ENCODE measurements around the gene ORM1. TPM values are rescaled to one million over a fixed set of nuclear protein-coding genes. Genes with fewer than 3 reads are reported as not detected.

ORM1 gene
- total and polyA plus RNA-seq, 9 donors: 0.30 to 11.9 (median 2.1) TPM; not detected in 4

DNA sequence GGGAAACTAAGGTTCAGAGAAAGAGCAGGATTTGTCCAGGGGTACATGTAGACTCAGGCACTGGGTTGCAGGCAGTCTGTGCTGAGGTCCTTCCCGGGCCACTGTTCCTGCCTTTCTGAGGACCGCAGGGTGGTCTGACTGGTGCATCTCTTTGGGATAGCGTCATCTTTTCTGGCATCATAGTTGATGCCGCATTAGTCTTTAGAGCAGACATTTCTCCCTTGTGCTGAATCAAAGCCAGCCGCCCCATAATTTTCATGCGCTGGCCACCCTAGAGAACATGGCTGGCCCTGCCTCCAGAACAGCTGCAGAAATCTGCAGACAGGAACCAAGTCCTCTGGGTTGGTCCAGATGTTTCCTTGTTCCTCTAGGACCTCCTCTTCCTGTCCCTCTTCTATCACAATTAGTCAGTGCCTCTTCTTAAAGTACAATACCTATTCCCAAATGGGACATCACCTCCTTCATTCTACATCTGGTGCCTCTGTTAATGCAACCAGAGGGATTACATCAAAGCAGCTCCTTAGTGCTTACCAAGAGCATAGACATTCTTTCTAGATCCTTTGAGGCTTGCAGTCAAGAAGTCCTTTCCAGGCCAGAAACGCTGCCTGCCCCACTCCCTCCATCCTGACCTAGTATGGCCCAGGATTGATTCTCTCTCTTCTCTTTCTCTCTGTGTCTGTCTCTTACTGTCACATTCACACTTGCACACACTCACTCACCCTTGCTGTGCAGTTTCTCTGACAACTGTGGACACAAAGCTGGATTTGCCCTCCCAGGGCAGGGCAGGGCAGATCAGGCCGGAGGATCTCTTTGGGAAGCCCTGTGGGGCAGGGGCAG is 42.0 kb upstream of the ORM1 start:
- intact Hi-C loops (cut with DNase I): loop anchor here in 1 of 4 donors (5.0 kb wide), 1 partner anchor 124 kb away; the partner anchor contains the start of gene COL27A1
- Histone ChIP-seq H3K27me3 (no peaks in the 10 kb centered on the region), H3K4me3 (no peak overlapping the region), H3K4me1 (ENCODE audit: insufficient read depth) (peaks cover 18% of the 10 kb centered on the region), H3K27ac (peak overlapping the region; percentile 58 to 85), H3K36me3 (no peaks in the 10 kb centered on the region), H3K9me3 (no peaks in the 10 kb centered on the region)
- WGBS, 3 donors: 80 to 87% (median 82%) methylated on average over 8 of the region's 8 CpGs
- no peak for TF ChIP-seq EP300 (IDR thresholded peaks at IDR 0.05)
- no peak for TF ChIP-seq POLR2A (IDR thresholded peaks at IDR 0.05)
- TF ChIP-seq, protein P1, sequence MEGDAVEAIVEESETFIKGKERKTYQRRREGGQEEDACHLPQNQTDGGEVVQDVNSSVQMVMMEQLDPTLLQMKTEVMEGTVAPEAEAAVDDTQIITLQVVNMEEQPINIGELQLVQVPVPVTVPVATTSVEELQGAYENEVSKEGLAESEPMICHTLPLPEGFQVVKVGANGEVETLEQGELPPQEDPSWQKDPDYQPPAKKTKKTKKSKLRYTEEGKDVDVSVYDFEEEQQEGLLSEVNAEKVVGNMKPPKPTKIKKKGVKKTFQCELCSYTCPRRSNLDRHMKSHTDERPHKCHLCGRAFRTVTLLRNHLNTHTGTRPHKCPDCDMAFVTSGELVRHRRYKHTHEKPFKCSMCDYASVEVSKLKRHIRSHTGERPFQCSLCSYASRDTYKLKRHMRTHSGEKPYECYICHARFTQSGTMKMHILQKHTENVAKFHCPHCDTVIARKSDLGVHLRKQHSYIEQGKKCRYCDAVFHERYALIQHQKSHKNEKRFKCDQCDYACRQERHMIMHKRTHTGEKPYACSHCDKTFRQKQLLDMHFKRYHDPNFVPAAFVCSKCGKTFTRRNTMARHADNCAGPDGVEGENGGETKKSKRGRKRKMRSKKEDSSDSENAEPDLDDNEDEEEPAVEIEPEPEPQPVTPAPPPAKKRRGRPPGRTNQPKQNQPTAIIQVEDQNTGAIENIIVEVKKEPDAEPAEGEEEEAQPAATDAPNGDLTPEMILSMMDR (IDR thresholded peaks at IDR 0.05): no peak
- DNase-seq: peak; percentile 6 to 30 (median 14)

DNA sequence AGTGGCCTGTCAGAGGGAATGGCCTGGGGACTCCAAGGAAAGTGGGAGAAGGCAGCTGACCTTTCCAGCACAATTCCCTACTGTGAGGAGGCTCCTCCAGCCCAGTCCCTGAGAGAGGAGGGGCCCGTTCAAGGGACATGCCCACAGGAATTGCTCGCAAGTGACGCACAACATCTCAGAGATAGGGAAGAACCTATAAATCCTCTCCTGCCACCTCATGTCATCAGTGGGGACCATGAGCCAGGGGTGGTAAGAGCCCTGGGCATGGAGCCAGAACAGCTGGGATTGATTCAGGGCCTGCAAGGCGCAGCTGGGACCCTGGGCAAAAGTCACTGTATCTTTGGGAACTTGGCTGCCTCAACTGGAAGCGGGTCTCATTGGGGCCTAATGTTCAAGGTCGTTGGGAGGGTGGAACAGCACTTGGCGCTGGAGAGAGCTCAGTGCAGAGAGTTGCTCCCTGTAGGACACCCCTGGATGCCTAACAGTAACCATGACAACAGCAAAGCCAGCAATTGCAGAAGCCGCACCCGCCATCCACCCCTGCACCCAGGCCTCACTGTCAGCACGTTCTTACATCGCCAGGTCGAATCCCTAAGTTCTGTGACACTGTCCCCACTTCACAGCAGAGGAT is 41.3 kb upstream of the ORM1 start:
- Histone ChIP-seq H3K27me3 (no peaks in the 10 kb centered on the region), H3K9me3 (no peaks in the 10 kb centered on the region), H3K36me3 (no peaks in the 10 kb centered on the region), H3K4me1 (ENCODE audit: insufficient read depth) (peaks cover 18% of the 10 kb centered on the region), H3K4me3 (no peak overlapping the region), H3K27ac (peak overlapping the region; percentile 58 to 85)
- no peak for TF ChIP-seq POLR2A (IDR thresholded peaks at IDR 0.05)
- no peak for TF ChIP-seq EP300 (IDR thresholded peaks at IDR 0.05)
- TF ChIP-seq, protein P1 (IDR thresholded peaks at IDR 0.05): no peak
- intact Hi-C loops (cut with DNase I): loop anchor here in 1 of 4 donors (5.0 kb wide), 1 partner anchor 124 kb away; the partner anchor contains the start of gene COL27A1
- DNase-seq: peak; percentile 79 to 93 (median 86)
- WGBS, 3 donors: 17 to 47% (median 44%) methylated on average over 12 of the region's 12 CpGs

DNA sequence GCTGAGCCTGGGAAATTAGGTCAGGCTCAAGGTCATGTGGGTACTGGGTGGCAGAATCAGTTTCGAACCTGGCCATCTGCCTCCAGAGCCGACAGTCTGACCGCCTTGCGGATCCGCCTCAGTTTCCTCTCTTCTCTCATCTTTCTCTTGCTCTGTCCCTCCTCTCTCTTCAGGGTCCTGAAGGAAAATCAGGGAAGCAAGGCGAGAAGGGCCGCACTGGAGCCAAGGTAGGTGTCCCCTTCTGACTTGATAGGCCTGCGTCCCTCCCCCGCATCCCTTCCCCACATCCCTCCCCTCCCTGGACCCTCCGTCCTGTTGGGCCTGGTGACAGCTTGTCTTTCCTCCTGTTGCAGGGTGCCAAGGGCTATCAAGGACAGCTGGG is 40.8 kb upstream of the ORM1 start:
- Histone ChIP-seq H3K9me3 (no peaks in the 10 kb centered on the region), H3K4me1 (ENCODE audit: insufficient read depth) (peaks cover 16% of the 10 kb centered on the region), H3K27ac (peak overlapping the region; percentile 6 to 30), H3K4me3 (no peak overlapping the region), H3K36me3 (no peaks in the 10 kb centered on the region), H3K27me3 (no peaks in the 10 kb centered on the region)
- 83 to 93% (median 85%) methylated on average over 10 of the region's 10 CpGs for WGBS, 3 donors
- intact Hi-C loops (cut with DNase I): loop anchor here in 1 of 4 donors (5.0 kb wide), 1 partner anchor 125 kb away; the partner anchor contains the start of gene COL27A1
- peak in 3 of 5 donors; percentile 34 to 58 (median 40) for DNase-seq
- no peak for TF ChIP-seq EP300 (IDR thresholded peaks at IDR 0.05)
- TF ChIP-seq, protein P1 (IDR thresholded peaks at IDR 0.05): no peak
- TF ChIP-seq POLR2A (IDR thresholded peaks at IDR 0.05): no peak

DNA sequence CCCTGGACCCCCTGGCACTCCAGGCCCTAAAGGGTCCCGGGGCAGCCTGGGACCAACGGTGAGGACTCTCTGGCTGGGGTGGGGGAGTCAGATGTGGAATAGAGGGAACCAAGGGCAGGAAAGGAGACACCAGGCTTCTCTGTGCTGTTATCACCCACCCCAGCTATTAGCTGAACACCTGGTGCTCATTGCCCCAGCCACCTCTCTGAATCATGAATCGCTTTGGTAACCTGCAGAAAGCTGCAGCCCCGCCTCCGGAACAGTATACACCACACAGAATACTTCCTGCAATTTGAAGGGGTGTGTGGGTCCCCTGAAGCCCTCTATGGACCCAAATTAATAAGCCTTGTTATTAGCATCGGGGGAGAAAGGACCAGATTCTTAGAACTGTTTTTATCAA is 40.4 kb upstream of the ORM1 start:
- H3K4me1 ChIP-seq (ENCODE audit: insufficient read depth): peaks cover 14% of the 10 kb centered on the region
- intact Hi-C loops (cut with DNase I): loop anchor here in 1 of 4 donors (5.0 kb wide), 1 partner anchor 125 kb away; the partner anchor contains the start of gene COL27A1
- peak overlapping the region; percentile 6 to 30 for H3K27ac ChIP-seq
- H3K4me3 ChIP-seq: no peak overlapping the region
- DNase-seq: peak in 2 of 5 donors; percentile 9 to 21
- H3K36me3 ChIP-seq: no peaks in the 10 kb centered on the region
- WGBS, 3 donors: 78 to 84% (median 80%) methylated on average over 6 of the region's 6 CpGs
- TF ChIP-seq, protein P1 (IDR thresholded peaks at IDR 0.05): no peak
- no peaks in the 10 kb centered on the region for H3K9me3 ChIP-seq
- no peaks in the 10 kb centered on the region for H3K27me3 ChIP-seq
